ENCODE measurements around the gene LURAP1L.

LURAP1L gene

DNA sequence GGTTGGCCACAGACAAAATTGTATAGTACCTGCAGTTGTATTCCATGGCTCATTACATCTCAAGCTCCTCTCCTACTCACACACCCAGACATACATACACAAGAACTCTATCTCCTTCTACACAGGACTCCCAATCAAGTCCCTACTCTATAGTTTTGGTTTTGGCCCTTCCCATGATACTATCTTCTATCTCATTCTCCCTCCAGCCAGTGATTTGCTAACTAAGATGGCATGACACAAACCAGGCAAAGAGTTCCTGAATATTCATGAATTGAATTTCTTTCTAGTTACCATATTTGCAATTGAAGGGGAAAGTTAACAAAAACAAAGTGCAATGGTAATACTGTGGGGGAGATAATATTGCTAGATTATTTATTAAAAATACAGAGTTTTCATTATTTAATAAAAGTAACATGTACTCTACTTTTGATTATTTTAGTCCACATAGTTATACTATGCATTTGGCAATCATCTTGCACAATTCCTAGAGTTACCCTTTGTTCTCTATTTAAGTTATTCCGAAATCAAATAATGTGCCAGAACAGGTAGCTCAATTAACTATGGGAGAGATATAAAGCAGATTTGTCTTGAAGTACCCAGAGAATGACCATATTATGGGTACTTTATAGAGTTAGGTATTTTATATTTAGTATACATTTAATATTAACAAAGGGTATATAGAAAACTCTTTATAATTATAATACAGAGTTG lies 9.6 kb upstream of the LURAP1L start:
- no peaks in the 10 kb centered on the region for H3K9me3 ChIP-seq (ENCODE audit: control insufficient read depth, insufficient read depth, low read length)
- no peak overlapping the region for H3K9ac ChIP-seq (ENCODE audit: low read depth, low read length)
- peaks cover 6% of the 10 kb centered on the region for H3K4me1 ChIP-seq (ENCODE audit: insufficient read depth, low read length)
- H3K36me3 ChIP-seq (ENCODE audit: insufficient read depth, low read length) = no peaks in the 10 kb centered on the region

- H3K4me1 ChIP-seq (ENCODE audit: insufficient read depth, low read length) = peaks cover 6% of the 10 kb centered on the region
These were observed 8.5 kb upstream of the LURAP1L start for GRCh38 chr9:12766357-12766756.

DNA sequence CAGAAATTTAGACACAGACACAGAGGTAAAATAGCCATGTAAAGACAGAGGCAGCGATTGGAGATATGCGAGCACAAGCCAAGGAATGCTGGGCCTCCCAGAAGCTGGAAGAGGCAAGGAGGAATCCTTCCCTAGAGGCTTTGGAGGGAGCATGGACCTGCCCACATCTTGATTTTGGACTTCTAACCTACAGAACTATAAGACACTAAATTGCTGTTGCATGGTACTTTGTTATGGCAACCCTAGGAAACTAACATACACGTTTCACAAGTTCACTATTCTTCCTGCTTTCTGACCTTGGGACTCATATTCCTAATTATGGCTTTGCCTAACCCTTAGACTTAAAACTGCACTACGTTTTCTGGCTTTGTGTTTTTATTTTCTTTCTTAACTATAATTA lies 4.6 kb upstream of the LURAP1L start:
- no peak overlapping the region for H3K9ac ChIP-seq (ENCODE audit: low read depth, low read length)
- no peaks in the 10 kb centered on the region for H3K9me3 ChIP-seq (ENCODE audit: control insufficient read depth, insufficient read depth, low read length)

More at GRCh38 chr9:12766357-12766756, 8.5 kb upstream of the LURAP1L start:
- Histone ChIP-seq H3K9me3 (ENCODE audit: control insufficient read depth, insufficient read depth, low read length) (no peaks in the 10 kb centered on the region), H3K36me3 (ENCODE audit: insufficient read depth, low read length) (no peaks in the 10 kb centered on the region), H3K9ac (ENCODE audit: low read depth, low read length) (no peak overlapping the region)

GRCh38 chr9:12771891-12772290 lies 2.9 kb upstream of the LURAP1L start:
- H3K4me1 ChIP-seq (ENCODE audit: insufficient read depth, low read length) = peaks cover 9% of the 10 kb centered on the region
- no peaks in the 10 kb centered on the region for H3K36me3 ChIP-seq (ENCODE audit: insufficient read depth, low read length)
- H3K9me3 ChIP-seq (ENCODE audit: control insufficient read depth, insufficient read depth, low read length) = no peaks in the 10 kb centered on the region
- H3K9ac ChIP-seq (ENCODE audit: low read depth, low read length) = no peak overlapping the region

More for the DNA sequence above, 4.6 kb upstream of the LURAP1L start:
- Histone ChIP-seq H3K36me3 (ENCODE audit: insufficient read depth, low read length) (no peaks in the 10 kb centered on the region), H3K4me1 (ENCODE audit: insufficient read depth, low read length) (peaks cover 5% of the 10 kb centered on the region)

GRCh38 chr9:12773562-12773961 lies 1.3 kb upstream of the LURAP1L start:
- Histone ChIP-seq H3K9ac (ENCODE audit: low read depth, low read length) (no peak overlapping the region), H3K4me1 (ENCODE audit: insufficient read depth, low read length) (peaks cover 10% of the 10 kb centered on the region), H3K36me3 (ENCODE audit: insufficient read depth, low read length) (no peaks in the 10 kb centered on the region), H3K9me3 (ENCODE audit: control insufficient read depth, insufficient read depth, low read length) (no peaks in the 10 kb centered on the region)

DNA sequence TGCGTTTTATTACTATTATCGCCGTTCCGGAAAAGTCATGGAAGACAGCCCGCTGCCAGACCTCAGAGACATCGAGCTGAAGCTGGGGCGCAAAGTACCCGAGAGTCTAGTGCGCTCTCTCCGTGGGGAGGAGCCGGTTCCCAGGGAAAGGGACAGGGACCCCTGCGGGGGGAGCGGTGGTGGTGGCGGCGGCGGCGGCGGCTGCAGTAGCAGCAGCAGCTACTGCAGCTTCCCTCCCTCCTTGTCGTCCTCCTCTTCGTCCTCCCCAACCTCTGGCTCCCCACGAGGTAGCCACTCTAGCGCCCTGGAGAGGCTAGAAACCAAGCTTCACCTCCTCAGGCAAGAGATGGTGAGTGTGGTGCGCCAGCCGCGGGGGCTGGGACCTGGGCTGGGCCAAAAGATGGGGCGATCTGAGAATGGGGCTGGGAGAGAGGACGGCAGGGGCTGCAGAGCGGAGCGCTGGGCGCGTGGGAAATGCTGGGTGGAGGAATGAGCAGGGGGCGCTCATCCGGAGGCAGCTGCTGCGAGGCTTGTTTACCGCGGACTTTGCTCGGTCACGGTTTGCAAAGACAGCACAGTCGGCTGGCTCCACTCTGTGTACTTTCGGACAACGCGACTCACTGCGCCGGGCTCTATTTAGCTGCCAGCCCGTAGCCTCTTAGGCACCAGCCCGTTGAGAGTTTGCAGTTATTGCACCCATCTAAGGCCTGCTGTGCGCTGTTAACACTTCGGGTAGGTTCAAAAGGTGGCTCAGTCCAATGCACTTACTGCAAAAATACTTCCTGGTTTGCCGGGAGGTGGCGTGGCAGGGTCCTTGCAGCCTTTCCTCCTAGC lies 1.1 kb downstream of the LURAP1L start:
- H3K4me1 ChIP-seq (ENCODE audit: insufficient read depth, low read length) = peaks cover 10% of the 10 kb centered on the region
- H3K9me3 ChIP-seq (ENCODE audit: control insufficient read depth, insufficient read depth, low read length) = no peaks in the 10 kb centered on the region
- peak overlapping the region; percentile 89; the same call in 1 of the 2 replicates for H3K9ac ChIP-seq (ENCODE audit: low read depth, low read length)
- H3K36me3 ChIP-seq (ENCODE audit: insufficient read depth, low read length) = no peaks in the 10 kb centered on the region

GRCh38 chr9:12776513-12777055 lies 1.8 kb downstream of the LURAP1L start:
- Histone ChIP-seq H3K9ac (ENCODE audit: low read depth, low read length) (peak overlapping the region; percentile 89; the same call in 1 of the 2 replicates), H3K4me1 (ENCODE audit: insufficient read depth, low read length) (peaks cover 10% of the 10 kb centered on the region), H3K36me3 (ENCODE audit: insufficient read depth, low read length) (no peaks in the 10 kb centered on the region), H3K9me3 (ENCODE audit: control insufficient read depth, insufficient read depth, low read length) (no peaks in the 10 kb centered on the region)

- Histone ChIP-seq H3K36me3 (ENCODE audit: insufficient read depth, low read length) (no peaks in the 10 kb centered on the region), H3K9ac (ENCODE audit: low read depth, low read length) (no peak overlapping the region), H3K4me1 (ENCODE audit: insufficient read depth, low read length) (peaks cover 5% of the 10 kb centered on the region; the same call in 1 of the 2 replicates), H3K9me3 (ENCODE audit: control insufficient read depth, insufficient read depth, low read length) (no peaks in the 10 kb centered on the region)
These were observed 2.6 kb downstream of the LURAP1L start for GRCh38 chr9:12777121-12778022.

DNA sequence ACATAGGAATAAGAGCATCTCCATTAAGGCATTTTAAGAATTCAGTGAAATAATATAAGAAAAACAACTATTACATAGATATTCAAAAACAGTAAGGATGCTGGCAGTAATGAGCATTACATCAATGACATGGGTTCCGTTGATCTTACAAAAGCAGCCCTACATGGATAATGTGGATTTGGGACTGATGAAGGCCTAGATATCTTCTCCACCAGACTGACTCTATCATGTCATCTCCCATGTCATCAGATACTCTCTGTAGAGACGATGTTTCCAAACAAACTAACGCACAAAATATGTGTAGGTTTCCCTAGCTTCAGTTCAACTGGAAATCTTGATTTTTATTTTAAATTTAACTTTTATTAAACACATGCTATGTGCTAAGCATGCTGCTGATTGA lies 3.6 kb downstream of the LURAP1L start:
- Histone ChIP-seq H3K9ac (ENCODE audit: low read depth, low read length) (no peak overlapping the region), H3K4me1 (ENCODE audit: insufficient read depth, low read length) (peaks cover 5% of the 10 kb centered on the region; the same call in 1 of the 2 replicates), H3K36me3 (ENCODE audit: insufficient read depth, low read length) (no peaks in the 10 kb centered on the region), H3K9me3 (ENCODE audit: control insufficient read depth, insufficient read depth, low read length) (no peaks in the 10 kb centered on the region; the same call in 1 of the 2 replicates)

GRCh38 chr9:12781226-12781733 lies 6.5 kb downstream of the LURAP1L start:
- Histone ChIP-seq H3K9me3 (ENCODE audit: control insufficient read depth, insufficient read depth, low read length) (no peaks in the 10 kb centered on the region; the same call in 1 of the 2 replicates), H3K9ac (ENCODE audit: low read depth, low read length) (no peak overlapping the region), H3K4me1 (ENCODE audit: insufficient read depth, low read length) (peaks cover 13% of the 10 kb centered on the region), H3K36me3 (ENCODE audit: insufficient read depth, low read length) (no peaks in the 10 kb centered on the region)

- H3K36me3 ChIP-seq (ENCODE audit: insufficient read depth, low read length) = no peaks in the 10 kb centered on the region
- H3K9me3 ChIP-seq (ENCODE audit: control insufficient read depth, insufficient read depth, low read length) = no peaks in the 10 kb centered on the region; the same call in 1 of the 2 replicates
- H3K4me1 ChIP-seq (ENCODE audit: insufficient read depth, low read length) = peaks cover 8% of the 10 kb centered on the region
- no peak overlapping the region for H3K9ac ChIP-seq (ENCODE audit: low read depth, low read length)
These were observed 9.1 kb downstream of the LURAP1L start for GRCh38 chr9:12783767-12784460.

DNA sequence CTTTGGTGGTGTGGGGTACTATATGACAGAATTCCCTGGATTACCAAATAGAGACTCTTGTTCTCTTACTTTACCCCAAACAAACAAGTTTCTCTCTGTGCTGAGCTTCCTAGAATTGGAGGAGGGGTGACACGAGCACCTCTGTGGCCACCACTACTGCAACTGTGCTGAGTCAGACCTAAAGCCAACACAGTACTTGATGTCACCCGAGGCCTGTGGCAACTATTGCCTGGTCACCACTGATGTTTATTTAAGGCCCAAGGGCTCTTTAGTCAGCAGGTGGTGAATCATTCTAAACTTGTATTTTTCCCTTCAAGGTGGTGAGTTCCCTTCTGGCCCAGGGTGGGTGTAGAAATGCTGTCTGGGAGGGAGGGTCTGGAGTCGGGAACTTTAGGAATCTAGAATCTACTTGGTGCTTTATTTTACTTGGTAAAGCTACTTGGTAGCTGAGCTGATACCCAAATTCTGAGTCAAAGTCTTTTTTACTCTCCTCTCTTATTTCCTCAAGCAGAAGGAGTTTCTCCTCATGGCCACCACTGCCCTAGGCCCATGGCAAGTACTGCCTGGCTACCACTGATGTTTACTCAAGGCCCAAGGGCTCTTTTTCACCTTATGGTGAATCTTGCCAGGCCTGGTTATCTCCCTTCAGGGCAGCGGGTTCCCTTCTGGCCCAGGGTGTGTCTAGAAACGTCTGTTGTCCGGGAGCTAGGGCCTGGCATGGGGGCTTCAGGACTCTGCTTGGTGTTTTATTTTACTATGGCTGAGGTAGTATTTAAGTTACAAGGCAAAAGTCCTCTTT lies 9.8 kb downstream of the LURAP1L start:
- Histone ChIP-seq H3K9me3 (ENCODE audit: control insufficient read depth, insufficient read depth, low read length) (no peaks in the 10 kb centered on the region; the same call in 1 of the 2 replicates), H3K4me1 (ENCODE audit: insufficient read depth, low read length) (peaks cover 8% of the 10 kb centered on the region), H3K36me3 (ENCODE audit: insufficient read depth, low read length) (no peaks in the 10 kb centered on the region), H3K9ac (ENCODE audit: low read depth, low read length) (no peak overlapping the region)
